ENCODE results near the gene PTK7. TPM values are rescaled to one million over a fixed set of nuclear protein-coding genes. Genes with fewer than 3 reads are reported as not detected.

The PTK7 gene
- total and polyA plus RNA-seq, 7 donors: 0.17 to 1.6 (median 0.67) TPM

GRCh38 chr6:43187821-43188220, 111.7 kb downstream of the PTK7 start:
- Histone ChIP-seq H3K27me3 (ENCODE audit: insufficient read depth in 3 of 3, low read length in 2 of 3) (no peaks in the 10 kb centered on the region), H3K9me3 (no peaks in the 10 kb centered on the region), H3K36me3 (ENCODE audit: insufficient read depth in 1 of 2, low read depth in 1 of 2) (peaks cover 0 to 75% of the 10 kb centered on the region in 2 donors), H3K27ac (no peak overlapping the region), H3K4me1 (peaks cover 9% of the 10 kb centered on the region), H3K4me3 (no peak overlapping the region)
- DNase-seq: no peak
- intact Hi-C loops (cut with DNase I): no loop called here
- ATAC-seq: no peak
- TF ChIP-seq, protein P1, sequence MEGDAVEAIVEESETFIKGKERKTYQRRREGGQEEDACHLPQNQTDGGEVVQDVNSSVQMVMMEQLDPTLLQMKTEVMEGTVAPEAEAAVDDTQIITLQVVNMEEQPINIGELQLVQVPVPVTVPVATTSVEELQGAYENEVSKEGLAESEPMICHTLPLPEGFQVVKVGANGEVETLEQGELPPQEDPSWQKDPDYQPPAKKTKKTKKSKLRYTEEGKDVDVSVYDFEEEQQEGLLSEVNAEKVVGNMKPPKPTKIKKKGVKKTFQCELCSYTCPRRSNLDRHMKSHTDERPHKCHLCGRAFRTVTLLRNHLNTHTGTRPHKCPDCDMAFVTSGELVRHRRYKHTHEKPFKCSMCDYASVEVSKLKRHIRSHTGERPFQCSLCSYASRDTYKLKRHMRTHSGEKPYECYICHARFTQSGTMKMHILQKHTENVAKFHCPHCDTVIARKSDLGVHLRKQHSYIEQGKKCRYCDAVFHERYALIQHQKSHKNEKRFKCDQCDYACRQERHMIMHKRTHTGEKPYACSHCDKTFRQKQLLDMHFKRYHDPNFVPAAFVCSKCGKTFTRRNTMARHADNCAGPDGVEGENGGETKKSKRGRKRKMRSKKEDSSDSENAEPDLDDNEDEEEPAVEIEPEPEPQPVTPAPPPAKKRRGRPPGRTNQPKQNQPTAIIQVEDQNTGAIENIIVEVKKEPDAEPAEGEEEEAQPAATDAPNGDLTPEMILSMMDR (IDR thresholded peaks at IDR 0.05): no peak
- WGBS, 3 donors: 90 to 94% (median 91%) methylated on average over 7 of the region's 7 CpGs

DNA sequence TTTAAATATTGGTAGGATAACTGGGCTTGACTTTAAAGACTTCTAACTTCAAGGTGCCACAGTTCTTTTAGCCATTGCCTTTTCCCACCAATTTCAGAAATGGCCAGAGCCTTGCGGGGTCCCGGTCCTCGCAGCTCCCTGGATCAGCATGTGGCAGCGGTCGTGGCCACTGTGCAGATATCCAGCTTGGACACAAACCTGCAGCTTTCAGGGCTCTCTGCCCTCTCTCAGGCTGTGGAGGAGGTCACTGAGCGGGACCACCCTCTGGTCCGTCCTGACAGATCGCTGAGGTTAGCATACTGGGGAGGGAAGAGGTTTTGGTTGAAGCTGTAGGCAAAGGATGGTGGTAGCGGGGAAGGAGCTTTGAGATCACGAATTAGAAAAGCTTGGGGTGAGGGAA, 112.3 kb downstream of the PTK7 start:
- no peak overlapping the region for H3K4me3 ChIP-seq
- H3K9me3 ChIP-seq: no peaks in the 10 kb centered on the region
- peaks cover 3% of the 10 kb centered on the region for H3K4me1 ChIP-seq
- intact Hi-C loops (cut with DNase I): no loop called here
- ATAC-seq (no peak), DNase-seq (no peak)
- WGBS, 3 donors: 88 to 94% (median 93%) methylated on average over 10 of the region's 10 CpGs
- H3K36me3 ChIP-seq (ENCODE audit: insufficient read depth in 1 of 2, low read depth in 1 of 2): peaks cover 0 to 81% of the 10 kb centered on the region in 2 donors
- TF ChIP-seq, protein P1 (IDR thresholded peaks at IDR 0.05): no peak
- H3K27me3 ChIP-seq (ENCODE audit: insufficient read depth in 3 of 3, low read length in 2 of 3): no peaks in the 10 kb centered on the region
- H3K27ac ChIP-seq: no peak overlapping the region

DNA sequence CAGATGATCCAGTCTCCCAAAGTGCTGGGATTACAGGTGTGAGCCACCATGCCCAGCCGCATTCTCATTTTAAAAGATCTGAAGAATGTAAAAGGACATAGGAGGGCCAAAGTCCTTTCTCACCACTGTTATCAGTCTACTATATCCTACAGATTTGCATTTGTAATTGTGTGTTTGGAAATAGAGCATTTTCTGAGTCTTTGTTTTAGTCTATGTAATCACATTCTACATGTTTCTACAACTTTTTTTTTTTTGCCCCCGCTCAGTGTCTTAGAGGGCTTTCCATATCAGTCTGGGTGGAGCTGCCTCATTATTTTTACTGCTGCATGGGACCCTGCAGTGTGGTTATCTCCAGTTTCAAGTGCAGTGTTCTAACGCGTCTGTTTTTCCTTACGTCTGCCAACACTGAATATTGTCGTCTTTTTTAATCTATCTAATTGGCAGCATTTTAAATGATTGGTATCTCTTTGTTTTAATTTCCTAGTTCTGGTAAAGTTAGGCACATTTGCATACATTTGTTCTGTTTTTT, 113.7 kb downstream of the PTK7 start:
- no peak overlapping the region for H3K27ac ChIP-seq
- no peak overlapping the region for H3K4me3 ChIP-seq
- H3K9me3 ChIP-seq: no peaks in the 10 kb centered on the region
- no peak for DNase-seq
- TF ChIP-seq, protein P1 (IDR thresholded peaks at IDR 0.05): no peak
- H3K27me3 ChIP-seq (ENCODE audit: insufficient read depth in 3 of 3, low read length in 2 of 3): no peaks in the 10 kb centered on the region
- 86 to 91% (median 87%) methylated on average over 6 of the region's 6 CpGs for WGBS, 3 donors
- no peaks in the 10 kb centered on the region for H3K4me1 ChIP-seq
- ATAC-seq: no peak
- intact Hi-C loops (cut with DNase I): no loop called here
- H3K36me3 ChIP-seq (ENCODE audit: insufficient read depth in 1 of 2, low read depth in 1 of 2): peaks cover 0 to 89% of the 10 kb centered on the region in 2 donors

- intact Hi-C loops (cut with DNase I): no loop called here
- DNase-seq: no peak
- no peak for ATAC-seq
- TF ChIP-seq, protein P1 (IDR thresholded peaks at IDR 0.05): no peak
- 95 to 96% (median 95%) methylated on average over 9 of the region's 9 CpGs for WGBS, 3 donors
- no peak overlapping the region for H3K4me3 ChIP-seq
- H3K27ac ChIP-seq: no peak overlapping the region
- H3K36me3 ChIP-seq (ENCODE audit: insufficient read depth in 1 of 2, low read depth in 1 of 2): peaks cover 0 to 89% of the 10 kb centered on the region in 2 donors
- H3K4me1 ChIP-seq: no peaks in the 10 kb centered on the region
- no peaks in the 10 kb centered on the region for H3K27me3 ChIP-seq (ENCODE audit: insufficient read depth in 3 of 3, low read length in 2 of 3)
- H3K9me3 ChIP-seq: no peaks in the 10 kb centered on the region
Measured at GRCh38 chr6:43192911-43193310, 116.8 kb downstream of the PTK7 start.

- 88 to 93% (median 90%) methylated on average over 5 of the region's 5 CpGs for WGBS, 3 donors
- TF ChIP-seq, protein P1 (IDR thresholded peaks at IDR 0.05): no peak
- no peaks in the 10 kb centered on the region for H3K4me1 ChIP-seq
- no peaks in the 10 kb centered on the region for H3K27me3 ChIP-seq (ENCODE audit: insufficient read depth in 3 of 3, low read length in 2 of 3)
- H3K4me3 ChIP-seq: no peak overlapping the region
- no peak overlapping the region for H3K27ac ChIP-seq
- DNase-seq (no peak), ATAC-seq (no peak)
- peaks cover 0 to 89% of the 10 kb centered on the region in 2 donors for H3K36me3 ChIP-seq (ENCODE audit: insufficient read depth in 1 of 2, low read depth in 1 of 2)
- H3K9me3 ChIP-seq: no peaks in the 10 kb centered on the region
- intact Hi-C loops (cut with DNase I): no loop called here
Measured at GRCh38 chr6:43193929-43194328, 117.8 kb downstream of the PTK7 start.

Measured in psoas muscle (tissue), 8 donors.